ENCODE results near the gene FOXB1. TPM values are rescaled to one million over a fixed set of nuclear protein-coding genes. Genes with fewer than 3 reads are reported as not detected.

Gene FOXB1
- total RNA-seq, 1 experiment from 2014 or later, result not detected

- in situ Hi-C loops (cut with HindIII; ENCODE audit: low sequenced_read_pairs), result no loop called here
- no peak for DNase-seq (ENCODE audit: low spot score)
Observed at GRCh38 chr15:60009980-60010732, 6.0 kb downstream of the FOXB1 start.

GRCh38 chr15:60010858-60011257 is 6.7 kb downstream of the FOXB1 start:
- no peak for DNase-seq (ENCODE audit: low spot score)
- in situ Hi-C loops (cut with HindIII; ENCODE audit: low sequenced_read_pairs), result no loop called here

DNA sequence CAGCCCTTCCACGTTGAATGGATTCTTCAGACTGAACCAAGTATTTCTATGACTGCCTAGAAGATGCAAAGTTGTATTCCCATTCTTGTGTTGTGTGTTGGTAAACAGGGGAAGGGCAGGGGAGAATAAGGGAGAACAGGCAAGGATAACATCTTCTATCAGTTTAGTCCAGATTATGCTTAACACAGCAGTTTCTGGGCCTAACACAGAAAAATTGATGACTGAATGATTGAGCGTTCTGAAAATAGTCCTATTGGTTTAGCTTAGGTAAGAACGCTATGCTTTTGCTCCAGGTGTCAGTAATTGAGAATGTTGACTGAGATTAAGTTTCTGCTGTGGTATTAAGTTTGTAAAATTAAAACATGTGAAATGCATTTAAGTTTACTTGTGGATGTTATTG is 8.6 kb downstream of the FOXB1 start:
- DNase-seq (ENCODE audit: low spot score), result no peak
- in situ Hi-C loops (cut with HindIII; ENCODE audit: low sequenced_read_pairs), result no loop called here

- in situ Hi-C loops (cut with HindIII; ENCODE audit: low sequenced_read_pairs), result no loop called here
- no peak for DNase-seq (ENCODE audit: low spot score)
Observed at GRCh38 chr15:60017538-60018520, 13.7 kb downstream of the FOXB1 start.

GRCh38 chr15:60020736-60021135 is 16.6 kb downstream of the FOXB1 start:
- in situ Hi-C loops (cut with HindIII; ENCODE audit: low sequenced_read_pairs), result no loop called here
- no peak for DNase-seq (ENCODE audit: low spot score)

GRCh38 chr15:60021589-60022378 is 17.7 kb downstream of the FOXB1 start:
- in situ Hi-C loops (cut with HindIII; ENCODE audit: low sequenced_read_pairs), result no loop called here
- no peak for DNase-seq (ENCODE audit: low spot score)

DNA sequence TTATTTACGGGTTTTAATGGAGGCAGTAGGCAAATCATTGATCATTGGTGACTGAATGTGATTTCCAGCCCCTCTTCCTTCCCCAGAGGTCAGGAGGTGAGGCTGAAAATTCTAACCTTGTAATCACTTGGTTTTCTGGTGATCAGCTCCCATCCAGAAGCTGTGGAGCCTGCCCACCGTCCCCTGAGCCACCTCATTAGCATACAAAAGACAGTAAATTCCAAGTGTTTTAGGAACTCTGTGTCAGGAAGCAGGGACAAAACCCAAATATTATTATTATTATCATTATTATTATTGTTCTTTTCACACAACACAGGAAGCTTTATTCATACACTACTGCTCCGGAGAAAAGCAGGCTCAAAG is 18.2 kb downstream of the FOXB1 start:
- in situ Hi-C loops (cut with HindIII; ENCODE audit: low sequenced_read_pairs), result no loop called here
- no peak for DNase-seq (ENCODE audit: low spot score)

GRCh38 chr15:60026555-60026954 is 22.4 kb downstream of the FOXB1 start:
- in situ Hi-C loops (cut with HindIII; ENCODE audit: low sequenced_read_pairs), result no loop called here
- no peak for DNase-seq (ENCODE audit: low spot score)

DNA sequence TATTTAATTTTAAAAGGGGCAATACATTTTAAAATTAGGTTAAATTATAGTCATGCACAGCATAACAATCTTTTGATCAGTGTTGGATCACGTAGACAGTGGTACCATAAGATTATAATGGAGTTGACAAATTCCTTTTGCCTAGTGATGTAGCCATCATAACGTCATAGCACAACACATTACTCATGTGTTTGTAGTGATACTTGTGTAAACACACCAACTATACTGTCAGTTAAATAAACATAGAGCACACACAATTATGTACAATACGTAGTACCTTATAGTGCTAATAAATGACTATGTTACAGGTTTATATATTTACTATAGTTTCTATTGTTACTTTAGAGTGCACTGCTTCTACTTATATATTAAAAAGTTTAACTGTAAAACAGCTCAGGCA is 31.2 kb downstream of the FOXB1 start:
- in situ Hi-C loops (cut with HindIII; ENCODE audit: low sequenced_read_pairs), result no loop called here
- DNase-seq (ENCODE audit: low spot score), result no peak

DNA sequence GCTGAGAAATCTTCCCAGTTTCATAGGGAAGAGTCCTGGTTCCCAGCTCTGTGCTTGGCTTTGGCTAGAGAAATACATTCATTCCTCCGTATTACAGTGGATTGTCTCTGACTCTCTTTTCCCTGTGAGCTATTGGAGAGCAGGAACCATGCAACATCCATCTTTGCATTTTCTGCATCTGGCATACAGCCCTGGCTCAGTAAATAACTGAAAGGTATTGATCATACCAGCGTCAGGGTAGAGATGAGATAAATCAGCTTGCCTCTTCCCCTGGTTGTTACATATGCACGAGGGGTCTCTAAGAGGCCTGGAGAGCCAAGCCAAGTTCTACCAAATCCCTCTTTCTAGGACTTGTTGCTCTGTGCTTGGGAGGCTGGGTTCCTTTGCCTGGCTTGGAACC is 35.2 kb downstream of the FOXB1 start:
- in situ Hi-C loops (cut with HindIII; ENCODE audit: low sequenced_read_pairs), result no loop called here

GRCh38 chr15:60043744-60044435 is 39.8 kb downstream of the FOXB1 start:
- DNase-seq (ENCODE audit: low spot score), result no peak
- in situ Hi-C loops (cut with HindIII; ENCODE audit: low sequenced_read_pairs), result no loop called here

More for the DNA sequence above, 35.2 kb downstream of the FOXB1 start:
- DNase-seq (ENCODE audit: low spot score), result no peak

DNA sequence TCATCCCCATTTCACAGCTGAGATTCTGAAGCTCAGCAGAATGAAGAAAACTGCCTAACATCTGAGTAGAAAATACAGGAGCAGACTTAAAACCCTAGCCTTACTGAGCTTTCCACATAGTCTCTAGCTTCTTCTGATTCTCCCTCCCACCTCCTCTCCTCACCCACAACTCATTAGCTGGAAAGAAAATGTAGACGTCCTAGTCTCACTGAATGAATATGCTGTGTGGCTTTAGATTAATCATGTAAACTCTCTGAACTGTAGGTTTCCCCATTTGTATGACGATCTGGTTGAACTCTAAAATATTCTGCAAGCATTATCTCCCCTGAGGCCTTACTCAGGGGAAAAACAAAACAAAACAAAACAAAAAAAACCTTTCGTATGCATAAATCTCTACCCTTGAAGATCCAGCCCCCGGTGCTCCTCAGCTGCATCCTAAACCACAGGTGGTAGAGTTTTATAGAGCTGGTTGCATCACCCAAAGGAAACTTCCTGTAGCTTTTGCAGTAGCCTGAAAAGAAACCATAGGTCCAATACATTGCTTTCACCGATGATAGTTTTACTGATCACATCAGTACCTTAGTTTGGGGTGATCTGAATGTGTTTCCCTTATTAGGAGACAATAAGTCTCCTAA is 40.6 kb downstream of the FOXB1 start:
- no peak for DNase-seq (ENCODE audit: low spot score)
- in situ Hi-C loops (cut with HindIII; ENCODE audit: low sequenced_read_pairs), result no loop called here

DNA sequence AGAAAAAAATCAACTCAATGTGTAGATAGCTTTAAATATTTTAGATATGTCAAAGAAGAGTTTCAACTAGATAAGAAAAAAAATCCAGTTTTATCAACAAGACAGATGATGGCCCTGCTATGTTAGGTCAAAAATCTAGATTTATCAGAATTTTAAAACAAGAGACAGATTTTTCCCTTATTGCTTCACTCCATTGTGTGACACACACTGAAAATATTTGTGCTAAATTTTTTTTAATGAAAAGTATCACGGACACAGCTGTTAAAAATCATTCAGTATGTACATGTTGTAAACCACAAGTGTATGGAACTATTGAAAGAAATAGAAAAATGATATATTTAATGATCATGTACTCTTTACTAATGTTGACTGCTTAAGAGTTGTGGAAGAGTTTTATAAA is 43.6 kb downstream of the FOXB1 start:
- in situ Hi-C loops (cut with HindIII; ENCODE audit: low sequenced_read_pairs), result no loop called here
- DNase-seq (ENCODE audit: low spot score), result no peak

GRCh38 chr15:60049948-60050347 is 45.8 kb downstream of the FOXB1 start:
- DNase-seq (ENCODE audit: low spot score), result no peak
- in situ Hi-C loops (cut with HindIII; ENCODE audit: low sequenced_read_pairs), result no loop called here

- no peak for DNase-seq (ENCODE audit: low spot score)
- in situ Hi-C loops (cut with HindIII; ENCODE audit: low sequenced_read_pairs), result no loop called here
Observed at GRCh38 chr15:60052796-60053195, 48.7 kb downstream of the FOXB1 start.

- DNase-seq (ENCODE audit: low spot score), result no peak
- in situ Hi-C loops (cut with HindIII; ENCODE audit: low sequenced_read_pairs), result no loop called here
Observed at GRCh38 chr15:60054472-60054871, 50.4 kb downstream of the FOXB1 start.
